ENCODE data around the gene GNB1.
A peak's percentile ranks its signal among the peaks of the same experiment; 100 is the strongest.
"Not testable (repeated sequence)": the region's sequence is repeated elsewhere in the genome, so short reads cannot be mapped to it uniquely, and the experiment has no call there.

The GNB1 gene

GRCh38 chr1:1891349-1892078 is 627 bp upstream of the GNB1 start:
- peak; percentile 57 to 65 for DNase-seq (ENCODE audit: low read depth in 2 of 2)

DNA sequence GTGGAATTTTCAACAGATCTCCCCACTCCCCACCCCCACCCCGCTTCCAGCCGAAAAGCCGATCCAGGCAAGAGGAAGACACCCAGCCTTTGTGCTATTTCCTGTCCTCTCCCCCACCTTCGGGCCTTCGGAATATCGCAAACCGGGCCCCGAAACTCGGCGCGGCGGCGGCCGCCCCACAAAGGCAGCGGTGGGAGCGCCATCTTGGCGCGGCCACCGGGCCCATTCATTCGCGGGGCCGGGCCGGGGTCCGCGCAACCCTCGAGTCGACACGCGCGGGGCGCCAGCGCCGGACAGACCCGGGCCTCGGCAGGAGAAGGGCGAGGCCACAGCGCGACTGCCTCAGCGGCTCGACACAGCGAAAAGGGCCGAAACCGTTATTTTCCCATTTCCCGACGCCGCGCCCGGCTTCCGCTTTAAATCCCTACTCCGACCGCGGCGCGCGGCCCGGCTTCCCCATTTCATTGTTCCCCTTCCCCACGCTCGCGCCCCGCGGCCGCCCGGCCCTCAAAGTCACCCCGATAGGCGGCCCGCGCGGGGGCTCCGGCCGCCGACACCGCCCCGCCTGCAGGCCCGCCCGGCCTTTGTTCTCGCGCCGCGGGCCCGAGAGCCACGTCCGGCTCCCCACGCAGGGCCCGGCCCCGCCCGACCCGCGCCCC is 911 bp downstream of the GNB1 start:
- DNase-seq (ENCODE audit: low read depth in 2 of 2) = no peak

- DNase-seq (ENCODE audit: low read depth in 2 of 2) = no peak
These were observed 1.7 kb downstream of the GNB1 start for GRCh38 chr1:1889090-1889750.

DNA sequence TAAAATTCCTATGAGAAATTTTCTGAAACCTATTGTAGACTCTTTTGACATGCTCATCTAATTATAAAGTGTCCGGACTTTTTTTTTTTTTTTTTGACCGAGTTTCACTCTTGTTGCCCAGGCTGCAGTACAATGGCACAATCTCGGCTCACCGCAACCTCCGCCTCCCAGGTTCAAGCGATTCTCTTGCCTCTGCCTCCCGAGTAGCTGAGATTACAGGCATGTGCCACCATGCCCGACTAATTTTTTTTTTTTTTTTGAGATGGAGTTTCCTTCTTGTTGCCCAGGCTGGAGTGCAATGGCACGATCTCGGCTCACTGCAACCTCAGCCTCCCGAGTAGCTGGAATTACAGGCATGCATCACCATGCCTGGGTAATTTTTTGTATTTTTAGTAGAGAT is 7.0 kb downstream of the GNB1 start:
- not testable (repeated sequence) for DNase-seq (ENCODE audit: low read depth in 2 of 2)

DNA sequence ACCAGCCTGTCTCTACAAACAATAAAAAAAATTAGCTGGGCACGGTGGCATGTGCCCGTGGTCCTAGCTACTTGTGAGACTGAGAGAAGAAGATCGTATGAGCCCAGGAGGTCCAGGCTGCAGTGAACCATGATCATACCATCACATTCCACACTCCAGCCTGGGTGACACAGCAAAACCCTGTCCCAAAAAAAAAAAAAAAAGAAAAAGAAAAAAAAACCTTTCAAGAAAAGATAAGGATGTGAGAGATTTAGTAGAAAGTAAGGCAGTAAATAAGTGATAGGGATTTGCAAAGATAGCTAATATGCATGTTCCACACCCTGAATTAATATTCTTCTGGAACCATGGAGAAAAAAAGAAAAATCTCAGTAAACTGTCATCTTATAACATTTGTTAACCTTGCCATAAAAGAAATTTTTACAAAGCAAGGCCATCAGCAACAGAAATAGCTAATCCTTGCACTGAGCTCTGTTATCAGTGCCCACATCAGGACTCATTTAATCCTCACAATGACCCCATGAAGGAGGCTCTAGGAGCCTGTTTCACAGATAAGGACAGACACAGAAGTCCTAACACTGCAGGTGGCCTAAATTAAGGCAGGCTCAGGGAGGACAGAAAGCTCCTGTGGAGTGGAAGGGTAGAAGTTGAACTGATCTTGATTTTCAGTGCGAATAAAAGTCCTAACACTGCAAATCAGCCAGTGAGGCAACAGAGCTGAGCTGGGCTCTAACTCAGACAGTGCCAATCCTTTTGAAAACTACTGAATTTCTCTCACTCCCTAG is 7.6 kb downstream of the GNB1 start:
- no peak for DNase-seq (ENCODE audit: low read depth in 2 of 2)

GRCh38 chr1:1881727-1882126 is 9.2 kb downstream of the GNB1 start:
- DNase-seq (ENCODE audit: low read depth in 2 of 2) = no peak

DNA sequence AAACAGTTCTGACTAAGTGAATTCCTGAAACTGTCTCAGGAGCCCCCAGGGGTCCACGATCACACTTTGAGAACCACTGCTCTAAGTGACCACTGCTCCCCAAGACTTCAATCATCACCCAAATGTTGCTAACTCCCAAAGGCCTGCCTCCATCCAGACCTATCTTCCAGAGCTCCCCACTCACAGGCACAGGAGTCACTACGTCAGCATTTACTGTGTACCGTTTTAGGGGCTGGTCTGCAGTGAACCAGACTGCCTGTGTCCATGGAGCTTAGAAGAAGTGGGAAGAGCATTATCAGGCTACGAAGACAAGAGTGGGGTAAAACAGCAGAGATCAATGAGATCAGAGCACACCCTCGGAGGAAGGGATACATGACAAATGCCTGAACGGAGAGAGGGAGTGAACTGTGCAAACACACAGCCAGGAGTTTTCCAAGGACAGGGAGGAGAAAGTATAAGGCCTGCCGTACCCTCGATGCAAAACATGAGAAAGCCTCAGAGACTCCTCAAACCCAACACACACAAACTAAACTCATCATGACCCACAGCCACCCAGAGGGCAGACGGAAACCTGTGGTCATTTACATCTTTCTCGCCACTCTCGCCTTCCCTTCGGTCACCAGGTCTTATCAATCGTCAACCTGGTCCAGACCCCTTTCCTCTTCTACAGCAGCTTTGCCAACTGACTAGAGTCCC is 10.1 kb downstream of the GNB1 start:
- no peak for DNase-seq (ENCODE audit: low read depth in 2 of 2)

DNA sequence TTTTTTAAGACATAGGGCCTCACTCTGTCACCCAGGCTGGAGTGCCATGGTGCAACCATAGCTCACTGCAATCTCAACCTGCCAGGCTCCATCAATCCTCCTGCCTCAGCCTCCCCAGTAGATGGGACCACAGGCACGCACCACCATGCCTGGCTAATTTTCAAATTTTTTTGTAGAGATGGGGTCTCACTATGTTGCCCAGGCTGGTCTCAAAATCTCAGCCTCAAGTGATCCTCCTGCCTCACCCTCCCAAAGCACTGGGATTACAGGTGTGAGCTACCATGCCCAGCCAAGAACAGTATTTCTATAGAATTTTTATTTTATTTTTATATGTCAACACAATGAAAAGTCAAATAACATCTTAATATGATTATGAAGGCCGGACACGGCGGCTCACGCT is 10.9 kb downstream of the GNB1 start:
- DNase-seq (ENCODE audit: low read depth in 2 of 2) = no peak

DNA sequence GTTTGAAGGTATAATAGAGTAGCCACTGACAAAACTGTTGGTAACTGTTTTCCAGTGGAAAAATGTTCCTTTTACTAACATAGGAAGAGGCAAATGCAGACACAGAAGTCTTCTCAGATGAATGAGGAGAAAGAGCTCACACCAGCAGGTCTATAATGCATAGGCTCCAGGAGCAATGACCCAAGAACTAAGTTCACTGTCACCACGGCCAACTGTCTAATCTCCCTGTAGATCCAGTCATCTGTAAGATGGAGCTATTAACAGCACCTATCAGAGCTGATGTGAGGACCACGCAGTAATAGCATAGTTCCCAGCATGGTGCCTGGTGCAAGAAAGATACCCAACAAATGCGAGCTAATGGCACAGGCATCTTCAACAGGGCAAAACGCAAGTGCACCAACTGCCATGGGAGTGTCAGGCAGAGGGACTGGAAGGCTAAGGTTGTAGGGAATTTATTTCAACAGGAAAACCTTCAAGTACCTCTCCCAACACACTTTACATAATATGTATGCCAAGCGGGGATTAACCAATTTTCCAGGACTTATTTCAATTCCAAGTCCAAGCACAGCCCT is 12.9 kb downstream of the GNB1 start:
- no peak for DNase-seq (ENCODE audit: low read depth in 2 of 2)

GRCh38 chr1:1876335-1876930 is 14.5 kb downstream of the GNB1 start:
- no peak for DNase-seq (ENCODE audit: low read depth in 2 of 2)

- DNase-seq (ENCODE audit: low read depth in 2 of 2) = no peak
These were observed 15.0 kb downstream of the GNB1 start for GRCh38 chr1:1875932-1876331.

DNA sequence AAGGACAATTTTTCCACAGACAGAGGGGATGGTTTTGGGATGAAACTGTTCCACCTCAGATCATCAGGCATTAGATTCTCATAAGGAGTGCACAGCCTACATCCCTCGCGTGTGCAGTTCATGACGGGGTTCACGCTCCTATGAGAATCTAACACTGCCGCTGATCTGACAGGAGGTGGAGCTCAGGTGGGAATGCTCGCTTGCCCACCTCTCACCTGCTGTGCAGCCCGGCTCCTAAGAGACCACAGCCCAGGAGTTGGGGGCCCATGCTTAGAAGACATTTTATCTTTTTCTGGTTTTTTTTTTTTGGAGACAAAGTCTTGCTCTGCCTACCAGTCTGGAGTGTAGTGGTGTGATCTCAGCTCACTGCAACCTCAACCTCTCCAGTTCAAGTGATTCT is 16.0 kb downstream of the GNB1 start:
- no peak for DNase-seq (ENCODE audit: low read depth in 2 of 2)

- DNase-seq (ENCODE audit: low read depth in 2 of 2) = no peak
These were observed 17.7 kb downstream of the GNB1 start for GRCh38 chr1:1873186-1873585.

GRCh38 chr1:1872329-1872994 is 18.4 kb downstream of the GNB1 start:
- no peak for DNase-seq (ENCODE audit: low read depth in 2 of 2)

GRCh38 chr1:1869469-1869868 is 21.4 kb downstream of the GNB1 start:
- no peak for DNase-seq (ENCODE audit: low read depth in 2 of 2)

DNA sequence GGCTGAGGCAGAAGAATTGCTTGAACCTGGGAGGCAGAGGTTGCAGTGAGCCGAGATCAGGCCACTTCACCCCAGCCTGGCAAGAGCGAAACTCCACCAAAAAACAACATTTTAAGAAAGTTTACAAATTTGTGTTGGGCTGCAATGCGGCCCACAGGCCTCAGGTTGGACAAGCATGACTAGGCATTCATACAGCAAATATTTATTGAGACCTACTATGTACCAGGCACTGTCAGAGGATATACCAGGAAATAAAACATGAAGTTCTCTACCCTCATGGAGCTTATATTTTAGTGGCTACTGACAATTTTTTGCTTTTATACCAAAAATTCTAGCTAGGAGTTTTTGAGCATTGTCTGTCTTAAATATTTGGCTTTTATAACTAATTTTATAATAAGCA is 23.7 kb downstream of the GNB1 start:
- DNase-seq (ENCODE audit: low read depth in 2 of 2) = no peak

- no peak for DNase-seq (ENCODE audit: low read depth in 2 of 2)
These were observed 27.9 kb downstream of the GNB1 start for GRCh38 chr1:1862905-1863547.

DNA sequence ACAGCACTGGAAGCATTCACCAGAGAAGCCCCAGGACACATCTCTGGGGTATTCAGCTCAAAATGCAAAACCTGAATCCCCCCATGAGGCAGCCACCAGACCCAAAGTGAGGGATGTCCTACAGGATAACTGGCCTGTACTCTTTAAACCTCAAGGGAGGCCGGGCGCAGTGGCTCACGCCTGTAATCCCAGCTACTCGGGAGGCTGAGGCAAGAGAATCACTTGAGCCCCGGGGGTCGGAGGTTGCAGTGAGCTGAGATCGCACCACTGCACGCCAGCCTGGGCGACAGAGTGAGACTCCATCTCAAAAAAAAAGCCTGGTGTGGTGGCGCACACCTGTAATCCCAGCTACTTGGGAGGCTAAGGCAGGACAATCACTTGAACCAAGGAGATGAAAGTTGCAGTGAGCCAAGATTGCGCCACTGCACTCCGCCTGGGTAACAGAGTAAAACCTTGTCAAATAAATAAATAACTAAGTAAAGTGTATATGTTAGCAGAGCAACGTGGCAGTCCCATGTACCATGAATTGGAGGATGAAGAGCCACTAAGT is 29.1 kb downstream of the GNB1 start:
- not testable (repeated sequence) for DNase-seq (ENCODE audit: low read depth in 2 of 2)

GRCh38 chr1:1861339-1861730 is 29.6 kb downstream of the GNB1 start:
- DNase-seq (ENCODE audit: low read depth in 2 of 2) = no peak
